HG03432 (cell line): ENCODE data around the gene PRMT2.

Experiments
- ATAC-seq: cut with Tn5 transposase; IDR thresholded peaks from one replicate; pipeline ENCODE4 v1.9.1; 2021; ENCODE audit warnings: mild to moderate bottlenecking, moderate library complexity; ENCODE audit not compliant: unreplicated experiment

PRMT2 gene

GRCh38 chr21:46635324-46636180 is at the start of gene PRMT2:
Gene PRMT2, plus strand, starts transcription at chr21:46635674. Its CDS starts 1,278 bp downstream, at chr21:46636952.
- ATAC-seq = peak; percentile 90

- no peak for ATAC-seq
Measured at GRCh38 chr21:46594276-46594675, 41.2 kb upstream of the PRMT2 start.

- no peak for ATAC-seq
Measured at GRCh38 chr21:46596201-46596600, 39.3 kb upstream of the PRMT2 start.

- ATAC-seq = no peak
Measured at GRCh38 chr21:46597031-46597430, 38.4 kb upstream of the PRMT2 start.

- no peak for ATAC-seq
Measured at GRCh38 chr21:46597896-46598343, 37.6 kb upstream of the PRMT2 start.

GRCh38 chr21:46598581-46599572 is 36.6 kb upstream of the PRMT2 start:
- ATAC-seq = no peak

GRCh38 chr21:46600305-46600704 is 35.2 kb upstream of the PRMT2 start:
- ATAC-seq = no peak

- ATAC-seq = no peak
Measured at GRCh38 chr21:46600978-46601377, 34.5 kb upstream of the PRMT2 start.

GRCh38 chr21:46603228-46603627 is 32.2 kb upstream of the PRMT2 start:
- ATAC-seq = no peak

GRCh38 chr21:46604329-46604974 is 31.0 kb upstream of the PRMT2 start:
- ATAC-seq = no peak

GRCh38 chr21:46604975-46605766 is 30.3 kb upstream of the PRMT2 start, which contains the start of gene S100B:
Gene S100B, minus strand, starts transcription at chr21:46605082. Its CDS starts 2,667 bp downstream, at chr21:46602415.
- ATAC-seq = no peak

GRCh38 chr21:46605767-46606426 is 29.6 kb upstream of the PRMT2 start:
- peak; percentile 61 for ATAC-seq

GRCh38 chr21:46606427-46606813 is 29.1 kb upstream of the PRMT2 start:
- no peak for ATAC-seq

GRCh38 chr21:46607636-46608035 is 27.8 kb upstream of the PRMT2 start:
- no peak for ATAC-seq

- no peak for ATAC-seq
Measured at GRCh38 chr21:46608672-46609111, 26.8 kb upstream of the PRMT2 start.

- ATAC-seq = no peak
Measured at GRCh38 chr21:46610018-46610701, 25.3 kb upstream of the PRMT2 start.

GRCh38 chr21:46613391-46613790 is 22.1 kb upstream of the PRMT2 start:
- no peak for ATAC-seq

GRCh38 chr21:46616050-46616449 is 19.4 kb upstream of the PRMT2 start:
- no peak for ATAC-seq

GRCh38 chr21:46616656-46617055 is 18.8 kb upstream of the PRMT2 start:
- ATAC-seq = no peak
